ENCODE measurements around the gene IGHMBP2.
"Not testable (repeated sequence)": the region's sequence is repeated elsewhere in the genome, so short reads cannot be mapped to it uniquely, and the experiment has no call there.

Gene IGHMBP2

GRCh38 chr11:68961245-68961644, 57.6 kb downstream of the IGHMBP2 start:
- DNase-seq (ENCODE audit: low read depth) = no peak

GRCh38 chr11:68962527-68963250, 59.0 kb downstream of the IGHMBP2 start:
- no peak for DNase-seq (ENCODE audit: low read depth)

- no peak for DNase-seq (ENCODE audit: low read depth)
Measured at GRCh38 chr11:68963779-68964178, 60.1 kb downstream of the IGHMBP2 start.

DNA sequence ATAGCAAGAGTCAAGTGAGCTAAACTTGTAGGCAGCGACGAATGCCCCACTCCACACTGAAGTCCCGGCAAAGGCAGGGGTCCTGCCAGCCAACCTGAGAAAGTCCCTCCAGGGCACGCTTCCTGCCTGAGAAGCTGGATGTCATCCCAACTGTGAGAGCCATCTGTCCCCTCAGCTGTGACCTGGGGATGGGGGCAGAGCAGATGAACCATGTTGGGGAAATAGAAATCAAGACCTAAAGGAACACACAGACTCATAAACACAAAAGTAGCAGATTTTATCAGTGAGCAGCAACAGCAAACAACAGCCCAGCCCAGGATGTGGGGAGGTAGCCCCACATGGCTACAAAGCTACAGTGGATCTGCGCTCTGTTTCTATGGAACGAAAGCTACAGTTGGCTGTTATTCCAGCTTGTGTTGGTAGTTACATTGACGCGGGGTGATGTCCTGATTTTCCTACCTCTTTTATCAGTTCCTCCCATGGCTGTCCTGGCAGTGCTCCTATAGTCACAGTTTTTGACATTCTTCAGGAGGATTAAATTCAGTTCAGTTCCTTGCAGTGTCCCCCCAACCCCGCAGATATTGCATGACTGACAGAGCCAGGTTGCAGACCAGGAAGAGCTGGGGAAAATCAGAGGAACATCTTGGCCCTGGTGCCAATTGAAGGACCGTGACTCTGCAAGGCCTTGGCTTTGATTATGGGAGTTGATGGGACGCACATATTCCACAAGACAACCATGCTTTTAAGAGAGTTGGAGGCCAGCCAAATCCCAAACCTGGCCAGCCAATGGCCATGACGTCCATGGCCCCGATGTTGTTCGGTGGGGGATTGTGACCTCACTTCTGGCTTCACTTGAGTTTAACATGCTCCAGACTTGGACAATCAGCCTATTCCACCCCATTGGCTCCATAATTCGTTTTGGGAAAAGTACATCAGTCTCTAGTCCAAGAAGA, 62.5 kb downstream of the IGHMBP2 start:
- no peak for DNase-seq (ENCODE audit: low read depth)

DNA sequence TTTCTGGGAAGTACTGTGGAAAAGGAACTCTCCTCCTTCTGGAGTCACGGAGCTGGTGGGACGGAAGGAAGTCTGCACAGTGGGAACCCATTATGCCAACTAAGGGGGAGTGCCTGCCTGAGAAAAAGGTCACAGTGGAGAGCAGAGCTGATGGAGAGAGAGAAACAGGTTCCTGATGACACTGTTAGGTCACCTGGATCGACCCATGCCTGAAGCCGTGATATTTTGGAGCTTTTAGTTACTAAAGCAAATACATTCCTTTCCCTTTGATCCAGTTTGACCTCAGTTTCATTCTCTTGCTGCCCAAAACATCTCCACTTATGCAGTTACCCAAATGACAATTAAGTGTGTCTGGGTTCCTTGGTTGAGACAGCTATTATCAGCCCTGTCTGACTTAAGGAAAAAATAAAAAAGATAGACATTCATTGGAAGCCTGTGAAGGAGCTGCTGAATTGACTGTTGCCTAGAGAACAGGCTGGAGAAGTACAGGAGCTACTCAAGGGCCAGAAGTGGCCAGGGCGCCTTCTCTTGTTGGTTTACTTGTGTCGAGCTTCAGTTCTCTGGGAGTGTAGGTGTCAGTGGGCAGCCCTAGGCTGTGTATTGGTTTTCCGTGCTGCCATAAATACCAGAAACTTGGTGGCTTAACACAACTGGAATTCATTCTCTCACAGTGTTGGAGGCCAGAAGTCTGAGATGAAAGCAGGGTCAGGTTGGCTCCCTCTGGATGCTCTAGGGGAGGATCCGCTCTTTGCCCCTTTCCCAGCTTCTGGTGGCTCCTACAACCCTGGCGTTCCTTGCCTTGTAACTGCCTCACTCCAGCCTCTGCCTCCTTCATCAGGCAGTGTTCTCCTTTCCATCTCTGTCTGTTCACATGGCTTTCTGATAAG, 63.4 kb downstream of the IGHMBP2 start:
- no peak for DNase-seq (ENCODE audit: low read depth)

- DNase-seq (ENCODE audit: low read depth) = no peak
Measured at GRCh38 chr11:68968306-68969250, 64.9 kb downstream of the IGHMBP2 start.

GRCh38 chr11:68969386-68969785, 65.7 kb downstream of the IGHMBP2 start:
- DNase-seq (ENCODE audit: low read depth) = no peak

GRCh38 chr11:68970921-68971636, 67.4 kb downstream of the IGHMBP2 start:
- no peak for DNase-seq (ENCODE audit: low read depth)

DNA sequence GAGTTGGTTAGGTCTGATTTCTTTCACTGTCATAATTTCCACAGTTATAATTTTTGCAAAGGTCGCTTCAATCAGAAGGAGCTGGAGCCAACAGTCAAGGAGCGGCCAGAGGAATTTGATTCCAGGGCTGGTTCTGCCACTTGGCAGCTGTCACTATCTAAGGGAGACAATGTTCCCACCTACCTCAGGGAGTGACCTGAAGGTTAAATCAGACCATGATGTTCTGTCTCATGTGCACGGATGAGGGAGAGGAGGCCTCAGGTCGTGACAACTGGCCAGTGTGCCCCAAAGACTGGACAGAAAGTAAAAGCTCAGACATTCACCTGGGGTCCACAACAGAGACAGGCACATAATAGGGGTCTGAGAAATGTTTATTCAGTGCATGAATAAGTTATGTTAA, 69.5 kb downstream of the IGHMBP2 start:
- no peak for DNase-seq (ENCODE audit: low read depth)

- not testable (repeated sequence) for DNase-seq (ENCODE audit: low read depth)
Measured at GRCh38 chr11:68973706-68974105, 70.0 kb downstream of the IGHMBP2 start.

DNA sequence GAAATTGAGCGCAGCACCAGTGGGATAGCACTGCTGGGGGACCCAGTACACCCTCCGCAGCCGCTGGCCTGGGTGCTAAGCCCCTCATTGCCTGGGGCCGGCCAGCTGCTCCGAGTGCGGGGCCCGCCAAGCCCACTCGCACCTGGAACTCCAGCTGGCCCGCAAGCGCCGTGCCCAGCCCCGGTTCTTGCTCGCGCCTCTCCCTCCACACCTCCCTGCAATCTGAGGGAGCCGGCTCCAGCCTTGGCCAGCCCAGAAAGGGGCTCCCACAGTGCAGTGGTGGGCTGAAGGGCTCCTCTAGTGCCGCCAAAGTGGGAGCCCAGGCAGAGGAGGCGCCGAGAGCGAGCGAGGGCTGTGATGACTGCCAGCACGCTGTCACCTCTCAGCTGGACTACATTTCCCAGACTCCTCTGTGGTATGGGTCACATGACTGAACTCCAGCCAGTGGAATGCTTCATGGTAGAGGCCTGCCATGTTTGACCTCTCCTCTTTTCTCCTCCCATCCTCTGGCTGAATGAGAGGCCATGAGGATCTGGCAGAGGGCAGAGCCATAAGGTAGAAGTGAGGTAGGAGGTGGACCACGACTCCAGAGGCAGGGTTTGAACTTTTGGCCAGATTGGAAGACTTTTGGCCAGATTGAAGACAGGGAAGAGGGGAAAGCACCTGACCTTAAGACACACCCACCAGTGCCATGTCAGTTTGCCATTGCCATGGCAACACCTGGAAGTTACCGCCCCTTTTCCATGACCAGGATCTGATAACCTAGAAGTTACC, 70.9 kb downstream of the IGHMBP2 start:
- no peak for DNase-seq (ENCODE audit: low read depth)

GRCh38 chr11:68976095-68976494, 72.4 kb downstream of the IGHMBP2 start:
- no peak for DNase-seq (ENCODE audit: low read depth)

DNA sequence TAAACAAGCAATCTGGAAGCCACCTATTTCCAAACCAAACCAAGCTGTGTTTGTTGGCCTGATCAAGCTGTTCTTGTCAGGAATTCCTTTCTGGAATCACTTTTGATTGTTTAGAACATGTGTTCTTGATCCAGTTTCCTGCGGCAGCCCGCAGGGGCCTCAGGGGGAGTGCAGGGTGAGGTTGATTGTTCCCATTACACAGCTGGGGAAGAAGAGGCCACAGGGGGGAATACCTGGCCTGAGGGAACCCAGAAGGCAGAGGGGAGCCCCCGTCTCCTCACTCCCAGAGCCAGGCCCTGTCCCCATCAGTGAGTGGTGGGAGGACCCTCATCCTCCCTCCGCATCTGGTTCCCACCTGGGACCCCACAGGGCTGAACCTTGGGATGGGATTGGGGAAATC, 72.9 kb downstream of the IGHMBP2 start:
- DNase-seq (ENCODE audit: low read depth) = no peak

GRCh38 chr11:68977781-68978625, 74.3 kb downstream of the IGHMBP2 start:
- DNase-seq (ENCODE audit: low read depth) = no peak

- no peak for DNase-seq (ENCODE audit: low read depth)
Measured at GRCh38 chr11:68978626-68978930, 74.9 kb downstream of the IGHMBP2 start.

- DNase-seq (ENCODE audit: low read depth) = no peak
Measured at GRCh38 chr11:68978931-68979594, 75.4 kb downstream of the IGHMBP2 start.

- no peak for DNase-seq (ENCODE audit: low read depth)
Measured at GRCh38 chr11:68979931-68980775, 76.5 kb downstream of the IGHMBP2 start.

DNA sequence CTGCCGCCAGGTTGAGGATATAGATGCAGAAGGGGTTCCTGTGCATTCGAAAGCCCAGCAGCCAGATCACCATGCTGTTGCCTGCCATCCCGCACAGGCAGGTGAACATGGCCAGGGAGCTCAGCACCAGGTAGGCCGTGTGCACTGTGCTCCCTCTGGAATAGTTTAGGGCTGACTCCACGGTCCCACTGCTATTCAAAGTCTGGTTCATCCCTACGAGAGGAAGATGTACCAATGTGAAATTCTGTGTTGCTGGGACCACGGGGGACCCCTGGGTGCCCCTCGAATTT, 77.0 kb downstream of the IGHMBP2 start, which contains the start of gene MRGPRD:
TSS of gene MRGPRD (minus strand) at position 211 of the 290 bp plus-strand sequence. CDS start at position 211, 0 bp downstream.
- DNase-seq (ENCODE audit: low read depth) = no peak

Data from stimulated activated CD8-positive, alpha-beta memory T cell treated with anti-CD3 and anti-CD28 coated beads, Interleukin-12 subunit alpha, Interleukin-12 subunit beta, amount 100 ng/mL, for 4 hours (primary cell).